GM12892 (cell line): ENCODE results near the gene ACOT12.
"Not testable (repeated sequence)": the region's sequence is repeated elsewhere in the genome, so short reads cannot be mapped to it uniquely, and the experiment has no call there.

Experiments
- POLR2A ChIP-seq: IDR thresholded peaks from 2 replicates; pipeline ENCODE4 v1.6.1; 2011; ENCODE audit warnings: low read depth, low read length, control low read depth
- POLR2AphosphoS5 ChIP-seq: IDR thresholded peaks from 2 replicates; pipeline ENCODE4 v1.6.1; 2011; ENCODE audit warnings: low read depth, low read length, control low read depth
- TAF1 ChIP-seq: IDR thresholded peaks from 2 replicates; pipeline ENCODE4 v1.6.1; 2011; ENCODE audit warnings: low read depth, mild to moderate bottlenecking, control low read depth, low read length, borderline replicate concordance

GRCh38 chr5:81407811-81408210 is 13.9 kb upstream of the ACOT12 start:
- not testable (repeated sequence) for TF ChIP-seq POLR2A, POLR2AphosphoS5, TAF1
